ENCODE data around the gene CD247.

CD247 gene

GRCh38 chr1:167510244-167510643, 8.1 kb downstream of the CD247 start:
- no peak for DNase-seq

GRCh38 chr1:167509587-167509986, 8.7 kb downstream of the CD247 start:
- DNase-seq = no peak

- no peak for DNase-seq
Measured at GRCh38 chr1:167507719-167508118, 10.6 kb downstream of the CD247 start.

GRCh38 chr1:167504467-167504827, 13.9 kb downstream of the CD247 start:
- no peak for DNase-seq

- DNase-seq = no peak
Measured at GRCh38 chr1:167503626-167504466, 14.5 kb downstream of the CD247 start.

- DNase-seq = no peak
Measured at GRCh38 chr1:167502719-167503462, 15.4 kb downstream of the CD247 start.

- no peak for DNase-seq
Measured at GRCh38 chr1:167502192-167502551, 16.2 kb downstream of the CD247 start.

- no peak for DNase-seq
Measured at GRCh38 chr1:167501515-167502191, 16.7 kb downstream of the CD247 start.

GRCh38 chr1:167500283-167500860, 18.0 kb downstream of the CD247 start:
- DNase-seq = no peak

GRCh38 chr1:167499664-167500101, 18.6 kb downstream of the CD247 start:
- DNase-seq = no peak

- DNase-seq = no peak
Measured at GRCh38 chr1:167499106-167499505, 19.2 kb downstream of the CD247 start.

- no peak for DNase-seq
Measured at GRCh38 chr1:167496797-167497619, 21.3 kb downstream of the CD247 start.

- no peak for DNase-seq
Measured at GRCh38 chr1:167493372-167493771, 25.0 kb downstream of the CD247 start.

- DNase-seq = no peak
Measured at GRCh38 chr1:167492481-167492910, 25.8 kb downstream of the CD247 start.

GRCh38 chr1:167491586-167492461, 26.5 kb downstream of the CD247 start:
- no peak for DNase-seq

- DNase-seq = no peak
Measured at GRCh38 chr1:167490765-167491164, 27.6 kb downstream of the CD247 start.

- DNase-seq = no peak
Measured at GRCh38 chr1:167489571-167490340, 28.6 kb downstream of the CD247 start.

GRCh38 chr1:167488786-167489185, 29.5 kb downstream of the CD247 start:
- no peak for DNase-seq

- no peak for DNase-seq
Measured at GRCh38 chr1:167487614-167488013, 30.7 kb downstream of the CD247 start.

- DNase-seq = no peak
Measured at GRCh38 chr1:167486090-167486824, 32.1 kb downstream of the CD247 start.
